GOT3 (cell line): ENCODE data around the gene ZNF286A.
"Not testable (repeated sequence)": the region's sequence is repeated elsewhere in the genome, so short reads cannot be mapped to it uniquely, and the experiment has no call there.

Experiments used
- DNase-seq: peaks from one replicate; lab custom pipeline; 2025; ENCODE audit warnings: mixed read lengths; lab: John Stamatoyannopoulos, UW

ZNF286A gene

DNA sequence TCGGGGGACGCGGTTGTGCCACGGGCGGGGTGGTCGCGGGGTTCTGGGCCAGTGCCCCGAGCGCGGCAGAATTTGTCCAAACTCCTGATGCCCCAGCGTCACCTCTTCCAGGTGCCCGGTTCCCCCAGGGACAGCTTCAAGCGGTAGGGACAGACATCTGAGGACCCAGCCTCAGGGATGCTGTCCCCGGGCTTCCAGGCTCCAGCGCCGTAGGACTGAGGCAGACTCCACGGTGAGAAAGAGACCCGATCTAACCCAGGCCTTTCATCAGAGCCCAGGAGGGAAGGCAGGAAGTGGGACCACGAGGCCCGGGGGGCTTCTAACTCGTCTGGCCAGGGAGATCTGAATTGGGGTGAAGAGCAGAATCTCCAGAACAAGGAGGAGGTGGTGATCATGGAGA, 385 bp downstream of the ZNF286A start:
- not testable (repeated sequence) for DNase-seq

DNA sequence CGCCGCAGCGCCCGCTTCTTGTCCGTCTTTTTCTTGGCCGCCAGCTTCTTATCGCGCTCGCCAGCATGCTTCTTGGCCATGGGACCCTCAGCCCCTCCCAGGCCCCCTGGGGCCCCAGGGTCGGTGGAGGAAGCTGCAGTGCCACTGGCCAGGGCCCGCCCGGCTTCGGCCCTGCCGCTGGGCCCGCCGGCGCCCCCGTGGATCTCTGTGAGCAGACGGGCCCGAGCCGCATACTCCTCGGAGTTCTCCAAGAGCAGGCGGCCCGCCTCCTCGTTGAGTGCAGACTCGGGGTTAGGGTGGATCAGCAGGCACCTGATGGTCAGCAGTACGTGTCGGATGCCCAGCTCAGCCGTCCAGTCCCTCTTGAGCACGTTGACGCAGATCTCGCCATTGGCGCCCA, 4.7 kb downstream of the ZNF286A start:
- DNase-seq: not testable (repeated sequence)

DNA sequence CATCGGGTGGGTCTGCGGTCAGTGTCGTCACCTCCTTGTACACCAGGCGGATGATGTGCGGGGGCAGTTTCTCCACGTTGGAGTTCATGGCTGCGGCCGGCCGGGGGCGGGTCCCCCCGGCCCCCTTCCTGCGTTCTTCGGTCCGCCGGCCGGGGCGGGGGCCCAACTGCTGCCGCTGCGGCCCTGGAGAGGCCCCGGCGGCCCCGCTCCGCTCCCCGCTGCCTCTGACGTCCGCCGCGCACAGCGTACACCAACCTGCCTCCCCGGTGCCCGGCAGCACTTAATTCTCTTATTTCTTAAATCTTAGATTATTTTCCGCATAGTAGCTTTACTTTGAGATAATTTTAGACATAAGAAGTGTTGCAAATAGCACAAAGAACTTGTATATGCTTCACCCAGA, 5.3 kb downstream of the ZNF286A start:
- DNase-seq: not testable (repeated sequence)

DNA sequence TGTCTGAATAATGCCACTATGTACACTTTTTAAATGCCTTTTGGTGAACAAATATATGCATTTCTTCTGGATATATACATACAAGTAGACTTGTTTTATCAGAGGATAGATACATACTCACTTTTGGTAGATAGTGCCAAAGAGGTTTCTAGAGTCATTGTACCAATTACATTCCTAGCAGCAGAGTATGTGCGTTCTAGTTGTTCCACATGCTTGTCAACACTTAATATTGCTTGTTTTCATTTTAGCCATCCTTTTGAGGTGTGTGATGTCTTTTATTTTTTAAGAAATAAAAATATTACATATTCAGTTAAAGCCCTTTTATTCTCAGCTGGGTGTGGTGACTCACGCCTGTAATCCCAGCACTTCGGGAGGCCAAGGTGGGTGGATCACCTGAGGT, 9.3 kb downstream of the ZNF286A start:
- not testable (repeated sequence) for DNase-seq

DNA sequence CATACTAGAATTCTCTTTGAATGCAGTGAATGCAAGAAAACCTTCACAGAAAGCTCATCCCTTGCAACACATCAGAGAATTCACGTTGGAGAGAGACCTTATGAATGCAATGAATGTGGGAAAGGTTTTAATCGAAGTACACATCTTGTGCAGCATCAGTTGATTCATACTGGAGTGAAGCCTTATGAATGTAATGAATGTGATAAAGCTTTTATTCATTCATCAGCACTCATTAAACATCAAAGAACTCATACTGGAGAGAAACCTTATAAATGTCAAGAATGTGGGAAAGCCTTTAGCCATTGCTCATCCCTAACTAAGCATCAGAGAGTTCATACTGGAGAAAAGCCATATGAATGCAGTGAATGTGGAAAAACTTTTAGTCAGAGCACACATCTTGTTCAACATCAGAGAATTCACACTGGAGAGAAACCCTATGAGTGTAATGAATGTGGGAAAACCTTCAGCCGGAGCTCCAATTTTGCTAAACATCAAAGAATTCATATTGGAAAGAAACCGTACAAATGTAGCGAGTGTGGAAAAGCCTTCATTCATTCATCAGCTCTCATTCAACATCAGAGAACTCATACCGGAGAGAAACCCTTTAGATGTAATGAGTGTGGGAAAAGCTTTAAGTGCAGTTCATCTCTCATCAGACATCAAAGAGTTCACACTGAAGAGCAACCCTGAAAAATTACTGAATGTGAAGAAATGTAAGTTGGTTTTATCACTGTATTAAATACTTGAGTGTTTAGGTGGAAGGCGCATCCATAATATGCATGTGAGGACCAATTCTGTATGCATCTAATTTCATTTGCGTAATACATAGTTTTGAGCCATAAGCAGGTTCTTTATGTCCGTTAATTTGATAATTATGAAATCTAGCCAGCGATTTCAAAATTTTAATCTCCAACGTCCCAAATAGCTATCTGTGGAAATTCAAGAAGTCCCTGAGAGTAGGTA, 17.3 kb downstream of the ZNF286A start:
- not testable (repeated sequence) for DNase-seq

DNA sequence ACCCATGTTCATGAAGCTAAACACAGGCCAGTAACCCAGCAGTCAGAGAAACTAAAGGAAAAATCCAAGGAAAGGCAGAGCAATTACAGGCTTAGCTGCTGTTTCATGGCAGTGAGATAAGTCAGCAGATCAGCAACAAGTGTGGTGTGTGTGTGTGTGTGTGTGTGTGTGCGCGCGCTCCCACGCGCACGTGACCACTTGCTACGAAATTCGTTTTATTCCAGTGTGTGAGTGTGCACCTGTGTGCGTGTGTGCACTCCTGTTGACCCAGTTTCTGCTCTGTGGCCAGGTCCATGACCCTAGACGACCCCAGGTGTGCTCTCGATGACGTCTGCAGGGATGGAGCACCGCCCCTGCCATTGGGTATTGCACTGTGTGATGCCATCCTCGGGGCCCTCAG, 31.0 kb downstream of the ZNF286A start:
- not testable (repeated sequence) for DNase-seq

DNA sequence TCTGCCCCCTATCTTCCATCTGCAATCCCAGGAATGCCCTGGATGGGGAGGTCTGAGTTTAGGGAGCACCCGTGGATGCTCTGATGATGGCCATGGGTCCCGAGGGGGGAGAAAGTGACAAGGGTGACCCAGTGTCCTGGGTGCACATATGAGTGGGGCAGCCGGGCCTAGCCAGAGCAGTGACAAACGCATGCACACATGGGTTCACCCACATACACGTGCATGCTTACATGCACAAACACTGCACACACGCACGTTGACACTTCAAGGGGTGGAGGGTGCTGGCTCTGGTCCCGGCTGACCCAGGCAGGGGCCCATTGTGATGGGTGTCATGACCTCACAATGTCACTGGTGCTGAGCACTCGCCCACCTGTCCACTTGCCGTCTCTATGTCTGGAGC, 32.3 kb downstream of the ZNF286A start, which contains the start of gene TBC1D26:
TBC1D26 (plus strand) TSS at position 384 of the 400 bp plus-strand sequence. CDS start 3,066 bp downstream, outside the sequence.
- DNase-seq: not testable (repeated sequence)

DNA sequence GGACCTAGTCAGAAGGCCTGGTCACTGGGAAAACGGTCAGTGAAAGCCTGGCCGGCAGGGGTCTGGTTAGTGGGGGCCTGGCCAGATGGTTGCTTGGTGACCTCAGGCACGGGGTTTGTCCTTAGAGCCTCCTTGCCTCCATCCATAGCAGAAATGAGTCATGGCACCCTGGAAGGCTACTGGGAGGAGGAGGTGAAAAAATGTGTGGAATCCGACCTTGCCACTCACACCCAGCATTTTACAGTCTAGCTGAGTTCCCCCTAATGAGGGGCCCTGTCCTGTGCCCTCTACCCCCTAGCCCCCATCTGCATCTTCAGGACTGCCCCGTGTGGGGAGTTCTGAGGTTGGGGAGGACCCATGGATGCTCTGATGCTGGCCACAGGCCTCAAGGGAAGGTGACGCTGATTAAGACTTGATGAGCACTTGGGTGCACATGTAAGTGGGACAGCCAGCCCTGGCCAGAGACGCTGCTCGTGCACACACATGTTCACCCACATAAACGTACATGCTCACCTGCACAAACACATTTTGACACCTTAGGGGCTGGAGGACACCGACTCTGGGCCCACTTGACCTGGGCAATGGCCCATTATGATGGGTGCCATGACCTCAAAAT, 33.7 kb downstream of the ZNF286A start:
- not testable (repeated sequence) for DNase-seq

DNA sequence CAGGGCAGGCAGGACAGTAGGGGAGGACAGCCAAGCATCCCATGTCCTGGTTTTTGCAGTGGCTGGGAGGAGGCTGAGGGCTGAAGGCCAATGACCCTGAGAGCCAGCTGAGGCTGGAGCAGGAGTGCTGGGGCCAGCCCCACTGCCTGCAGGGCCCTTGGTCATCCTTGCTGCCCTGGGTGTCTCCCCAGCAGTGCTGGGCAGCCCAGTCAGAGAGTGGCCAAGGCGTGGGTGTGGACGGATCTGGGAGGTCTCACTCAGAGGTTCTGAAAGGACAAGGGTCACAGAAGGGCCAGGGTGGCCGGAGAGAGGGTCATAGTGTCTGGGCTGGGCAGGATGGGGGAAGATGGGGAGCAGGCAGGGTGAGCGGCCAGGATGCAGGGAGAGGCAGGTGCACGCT, 37.0 kb downstream of the ZNF286A start:
- DNase-seq: not testable (repeated sequence)

DNA sequence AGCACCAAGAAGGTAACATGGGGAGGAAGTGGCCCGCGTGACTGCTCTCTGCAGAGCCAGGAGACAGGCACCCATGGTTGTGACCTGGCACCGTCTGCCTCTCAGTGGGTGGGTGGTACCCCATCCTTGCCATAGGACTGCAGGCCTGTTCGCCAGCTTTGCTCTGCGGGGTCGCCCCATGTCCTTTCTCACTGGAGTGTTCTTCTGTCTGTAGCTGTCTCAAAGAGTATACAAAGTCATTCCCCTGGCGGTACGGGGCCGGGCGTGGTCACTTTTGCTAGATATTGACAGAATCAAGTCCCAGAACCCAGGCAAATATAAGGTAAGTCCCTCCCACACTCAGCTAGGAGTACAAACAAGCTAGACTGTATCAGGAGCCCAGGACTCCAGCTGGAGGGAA, 38.5 kb downstream of the ZNF286A start:
- no peak for DNase-seq

DNA sequence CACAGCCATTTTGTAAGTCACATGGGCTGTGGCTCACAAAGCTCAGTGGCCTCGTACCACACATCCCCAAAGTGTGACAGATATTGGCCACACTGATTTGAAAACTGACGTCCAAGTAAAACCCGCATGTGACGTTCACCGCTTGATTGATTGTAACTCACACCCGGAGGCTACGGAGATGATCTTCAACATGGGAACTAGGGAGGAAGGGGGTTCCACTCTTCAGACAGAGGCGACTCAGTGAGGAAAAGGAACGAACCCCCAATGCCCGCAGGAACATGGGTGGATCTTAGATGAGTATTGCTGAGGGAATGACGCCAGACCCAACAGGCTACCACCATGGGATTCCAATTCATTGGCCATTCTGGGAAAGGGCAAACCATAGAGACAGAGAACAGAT, 39.7 kb downstream of the ZNF286A start:
- not testable (repeated sequence) for DNase-seq

DNA sequence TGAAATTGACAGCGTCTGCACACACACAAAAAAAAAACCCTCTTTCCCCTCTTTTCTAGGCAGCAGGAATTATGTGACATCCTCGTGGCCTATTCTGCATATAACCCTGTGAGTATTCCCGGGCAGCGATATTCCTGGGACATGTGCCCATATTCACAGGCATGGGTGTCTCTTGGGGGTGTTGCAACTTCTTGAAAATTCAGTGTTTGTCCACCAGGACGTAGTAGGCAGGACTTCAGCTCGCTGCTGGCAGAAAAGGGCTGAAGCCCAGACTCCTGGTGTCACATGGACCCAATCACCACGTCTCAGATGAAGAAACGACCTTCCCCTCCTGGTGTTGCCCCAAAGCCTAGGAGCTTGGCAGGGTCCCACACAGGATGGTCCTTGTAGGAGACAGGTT, 40.5 kb downstream of the ZNF286A start:
- DNase-seq: not testable (repeated sequence)

DNA sequence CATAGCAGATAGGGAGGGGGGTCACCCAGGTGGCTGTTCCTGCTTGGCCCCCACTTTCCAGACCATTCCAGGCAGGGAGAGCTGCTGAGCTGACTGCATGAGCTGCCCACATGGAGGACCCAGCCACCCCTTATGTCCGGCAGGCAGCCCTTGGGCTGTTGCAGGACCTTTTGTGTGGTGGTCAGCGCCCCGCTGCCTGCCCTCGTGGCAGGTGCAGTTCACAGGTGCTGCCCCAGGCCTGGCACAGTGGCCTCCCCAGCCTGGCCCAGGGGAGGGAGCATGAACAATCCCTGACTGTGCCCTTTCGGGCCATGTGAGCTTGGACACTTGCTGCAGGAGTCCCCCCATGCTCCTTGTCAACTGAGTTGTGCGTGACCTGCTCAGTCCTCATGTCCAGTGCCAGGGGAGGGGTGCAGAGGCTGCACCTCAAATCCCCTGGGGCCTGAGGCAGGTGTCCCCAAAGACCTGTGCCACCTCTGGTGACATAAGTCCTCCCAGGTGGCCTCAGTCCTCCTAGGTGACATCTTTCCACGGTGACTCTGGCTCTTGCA, 41.1 kb downstream of the ZNF286A start:
- DNase-seq: no peak

DNA sequence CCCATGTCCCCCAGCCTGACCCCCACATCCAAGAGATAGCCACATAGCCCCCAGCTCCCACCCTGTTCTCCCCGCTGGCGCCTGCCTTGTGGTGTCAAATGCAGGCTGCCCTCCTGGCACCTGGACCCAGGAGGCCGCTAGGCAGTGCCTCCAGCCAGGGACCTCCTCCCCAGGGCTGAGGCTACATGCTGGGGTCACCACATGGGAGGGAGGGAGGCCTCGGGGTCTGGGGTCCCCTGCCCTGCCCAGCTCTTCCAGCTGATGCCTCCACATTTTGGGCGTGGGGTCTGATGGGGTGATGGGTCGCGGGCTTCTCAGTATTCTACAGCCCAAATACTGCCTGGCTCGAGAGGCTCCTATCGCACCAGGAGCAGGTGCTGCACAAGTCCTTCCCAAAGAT, 42.1 kb downstream of the ZNF286A start:
- DNase-seq: no peak

DNA sequence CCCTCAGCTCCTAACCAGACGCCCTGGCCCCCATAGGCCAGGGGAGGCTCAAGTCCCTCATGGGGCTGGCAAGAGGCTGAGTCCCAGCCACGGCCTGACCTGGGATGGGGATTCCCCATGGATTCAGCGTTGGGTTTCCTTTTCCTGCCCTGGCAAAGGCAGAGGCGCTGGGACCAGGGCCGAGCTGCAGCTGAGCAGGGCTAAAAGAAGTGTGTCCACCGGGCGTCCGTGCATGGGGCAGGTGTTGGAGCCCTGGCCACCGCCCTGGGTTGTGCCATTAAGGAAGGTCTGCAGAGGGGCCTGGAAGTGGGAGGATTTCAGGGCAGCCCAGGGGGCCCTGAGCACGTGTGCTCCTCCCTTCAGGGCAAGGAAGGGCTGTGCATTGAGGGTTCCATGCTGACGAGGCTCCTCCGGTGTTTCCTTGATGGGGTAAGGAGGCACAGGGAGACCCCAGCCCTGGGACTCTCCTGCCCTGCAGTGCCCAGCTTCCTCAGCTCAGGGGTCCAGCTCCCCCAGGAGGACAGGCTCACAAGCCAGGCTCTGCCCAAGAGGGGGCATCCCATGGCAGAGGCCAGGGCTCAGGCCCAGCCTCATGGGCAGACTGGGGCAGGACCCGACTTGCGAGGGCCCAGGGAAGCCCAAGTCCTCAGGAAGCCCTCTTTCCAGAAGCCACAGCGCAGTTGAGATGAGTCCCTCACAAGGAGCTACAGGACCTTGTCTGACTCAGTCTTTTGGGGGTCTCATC, 42.7 kb downstream of the ZNF286A start:
- DNase-seq: no peak

DNA sequence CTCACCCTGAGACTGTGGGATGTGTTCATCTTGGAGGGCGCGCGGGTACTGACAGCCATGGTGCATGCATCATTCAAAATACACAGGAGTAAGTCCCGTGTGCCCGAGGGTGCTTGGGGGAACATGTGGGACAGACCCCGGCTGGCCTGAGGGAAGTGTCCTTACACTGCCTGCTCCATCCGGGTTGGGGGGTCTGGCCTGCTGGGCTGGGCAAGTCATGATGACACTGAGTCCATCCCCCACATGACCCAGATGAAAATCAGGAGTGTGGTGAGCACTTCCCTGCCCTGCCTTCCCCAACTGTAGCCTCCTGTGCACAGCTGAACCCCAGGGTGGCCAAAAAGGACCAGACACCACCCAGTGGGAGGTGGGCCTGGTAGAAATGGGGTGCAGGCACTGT, 43.4 kb downstream of the ZNF286A start:
- no peak for DNase-seq

DNA sequence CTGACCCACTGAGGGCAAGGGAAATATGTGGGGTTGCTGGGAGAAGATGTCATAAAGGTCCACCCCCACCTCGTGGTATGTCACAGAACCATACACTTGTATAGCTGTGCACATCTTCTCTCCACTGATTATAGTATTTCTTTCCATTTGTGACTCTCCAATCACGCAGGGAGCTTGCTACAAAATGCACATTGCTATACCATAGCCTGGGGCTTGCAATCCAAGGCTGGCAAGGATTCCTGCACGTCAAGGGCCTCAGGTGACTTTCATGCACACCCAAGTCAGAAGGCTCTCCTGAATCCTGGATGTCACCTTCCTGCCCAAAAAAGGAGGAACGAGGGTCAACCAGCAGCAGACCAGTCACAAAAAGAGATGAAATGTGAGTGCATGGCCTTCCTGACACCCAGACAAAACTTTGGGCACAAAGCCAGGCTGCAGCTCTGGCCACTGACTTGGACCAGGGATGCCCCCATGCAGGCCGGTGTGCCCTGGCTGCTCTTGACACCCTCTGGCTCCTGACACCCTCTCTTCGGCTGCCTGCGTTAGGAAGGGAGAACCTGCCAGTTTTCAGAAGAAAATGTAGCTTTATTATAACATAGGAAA, 44.6 kb downstream of the ZNF286A start:
- DNase-seq: no peak

DNA sequence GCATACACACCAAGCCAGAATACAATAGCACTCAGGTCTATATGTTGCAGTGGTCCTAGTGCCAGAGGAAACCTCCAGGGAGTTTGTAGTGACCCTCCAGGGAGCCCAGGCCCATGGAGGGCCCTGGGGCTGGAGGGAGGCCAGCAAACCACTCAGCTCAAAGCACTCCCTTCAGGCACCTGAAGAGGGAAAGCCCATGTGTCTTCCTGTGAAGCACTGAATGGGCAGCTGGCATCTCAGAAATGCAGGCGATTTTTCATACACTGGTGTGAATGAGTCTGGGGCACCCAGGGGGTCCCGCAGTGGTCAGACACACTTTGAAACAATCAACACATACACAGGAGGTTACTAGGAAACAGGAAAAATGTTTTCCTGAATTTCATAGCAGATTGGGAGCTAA, 45.3 kb downstream of the ZNF286A start:
- no peak for DNase-seq

DNA sequence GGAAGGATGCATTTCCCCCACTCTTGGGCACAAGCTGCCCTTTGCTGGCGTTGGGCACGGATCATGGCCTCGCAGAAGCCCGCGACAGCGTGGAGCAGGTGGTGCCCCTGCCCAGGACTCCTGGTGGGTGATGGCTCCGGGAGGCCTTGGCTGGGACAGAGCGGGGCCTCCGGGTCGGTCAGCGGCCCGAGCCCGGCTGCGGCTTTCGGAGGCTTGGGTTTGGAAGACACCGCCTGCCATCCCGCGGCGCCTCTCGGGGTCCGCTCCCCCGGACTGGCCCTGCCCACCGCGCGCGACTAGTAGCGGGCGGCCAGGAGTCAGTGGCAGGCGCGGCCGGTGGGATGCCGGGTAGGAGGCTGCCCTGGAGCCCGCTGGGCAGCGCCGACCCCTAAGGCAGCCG, 49.9 kb downstream of the ZNF286A start:
- not testable (repeated sequence) for DNase-seq

DNA sequence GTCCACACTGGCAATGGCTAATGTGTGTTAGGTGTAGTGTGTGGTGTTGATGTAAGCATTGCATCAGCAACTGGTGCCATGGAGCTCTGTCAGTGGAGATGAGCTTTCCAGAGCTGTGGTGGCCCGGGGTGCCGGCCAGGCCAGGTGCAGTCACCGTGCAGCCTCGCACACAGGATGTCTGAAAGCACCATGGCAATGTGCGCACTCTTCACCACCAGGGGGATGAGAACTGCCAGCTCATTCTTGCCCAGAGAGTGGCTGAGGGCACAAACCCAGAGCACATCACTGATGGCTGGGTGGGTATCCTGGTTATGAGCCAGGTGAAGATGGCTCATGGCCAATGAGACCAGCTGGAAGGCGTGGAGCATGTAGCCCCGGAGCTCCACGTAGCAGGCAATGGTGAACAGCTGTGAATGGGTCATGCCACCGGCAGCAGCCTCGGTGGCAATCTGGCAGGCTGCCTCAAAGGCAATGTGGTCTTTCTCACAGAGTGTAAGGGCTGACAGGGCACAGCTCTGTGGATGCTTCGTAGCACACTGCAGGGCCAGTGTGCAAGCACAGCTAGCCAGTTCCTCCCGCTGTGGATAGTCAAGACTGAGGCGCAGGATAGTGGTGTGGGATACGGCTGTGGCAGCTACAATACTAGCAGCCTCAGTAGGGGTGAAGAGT, 69.4 kb downstream of the ZNF286A start:
- DNase-seq: not testable (repeated sequence)
